Measurements from ENCODE around the gene PLEKHH2.

DNA sequence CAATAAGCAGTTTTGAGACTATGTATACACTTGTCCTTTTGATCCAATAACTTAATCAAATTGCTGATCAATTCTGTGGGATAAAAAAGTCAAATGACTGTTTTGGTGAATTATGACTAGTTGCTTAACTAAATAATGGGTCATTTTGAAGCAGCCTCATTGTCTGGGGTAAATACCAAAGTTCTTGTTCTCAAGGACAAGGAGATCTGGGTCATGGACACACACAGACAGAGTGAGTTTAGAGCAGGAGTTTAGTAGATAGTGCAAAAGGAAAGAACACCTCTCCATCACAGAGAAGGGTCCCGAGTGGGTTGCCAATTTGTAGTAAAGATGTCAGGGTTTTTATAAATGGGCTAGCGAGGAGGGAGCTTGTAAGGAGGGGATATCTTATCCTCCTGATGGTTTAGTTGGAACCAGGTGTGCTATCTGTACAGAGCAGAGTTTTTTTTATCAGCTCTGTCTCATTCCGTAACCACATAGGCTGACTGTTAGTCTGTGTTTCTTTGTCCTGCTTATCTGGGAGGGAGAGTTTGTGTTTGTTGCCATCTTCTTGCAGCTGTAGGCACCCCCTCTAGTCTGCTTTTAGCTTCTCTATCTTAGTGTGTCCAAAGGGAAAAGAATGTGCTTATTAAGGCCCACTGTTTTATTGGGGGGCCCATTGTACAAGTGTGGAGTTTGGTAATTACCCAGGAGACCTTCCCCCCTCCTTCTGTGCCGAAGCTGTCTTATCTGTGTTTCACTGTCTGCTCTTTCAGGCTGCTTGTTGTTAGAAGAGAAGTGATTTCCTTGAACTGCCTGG is 87.9 kb downstream of the PLEKHH2 start:
- TF ChIP-seq RAD21 (IDR thresholded peaks at IDR 0.05; ENCODE audit: low read length) = no peak
- no peak for TF ChIP-seq SIN3A (IDR thresholded peaks at IDR 0.05; ENCODE audit: borderline replicate concordance, low read depth, low read length)
- TF ChIP-seq, protein P1, sequence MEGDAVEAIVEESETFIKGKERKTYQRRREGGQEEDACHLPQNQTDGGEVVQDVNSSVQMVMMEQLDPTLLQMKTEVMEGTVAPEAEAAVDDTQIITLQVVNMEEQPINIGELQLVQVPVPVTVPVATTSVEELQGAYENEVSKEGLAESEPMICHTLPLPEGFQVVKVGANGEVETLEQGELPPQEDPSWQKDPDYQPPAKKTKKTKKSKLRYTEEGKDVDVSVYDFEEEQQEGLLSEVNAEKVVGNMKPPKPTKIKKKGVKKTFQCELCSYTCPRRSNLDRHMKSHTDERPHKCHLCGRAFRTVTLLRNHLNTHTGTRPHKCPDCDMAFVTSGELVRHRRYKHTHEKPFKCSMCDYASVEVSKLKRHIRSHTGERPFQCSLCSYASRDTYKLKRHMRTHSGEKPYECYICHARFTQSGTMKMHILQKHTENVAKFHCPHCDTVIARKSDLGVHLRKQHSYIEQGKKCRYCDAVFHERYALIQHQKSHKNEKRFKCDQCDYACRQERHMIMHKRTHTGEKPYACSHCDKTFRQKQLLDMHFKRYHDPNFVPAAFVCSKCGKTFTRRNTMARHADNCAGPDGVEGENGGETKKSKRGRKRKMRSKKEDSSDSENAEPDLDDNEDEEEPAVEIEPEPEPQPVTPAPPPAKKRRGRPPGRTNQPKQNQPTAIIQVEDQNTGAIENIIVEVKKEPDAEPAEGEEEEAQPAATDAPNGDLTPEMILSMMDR (IDR thresholded peaks at IDR 0.05) = no peak
- TF ChIP-seq, protein P2, sequence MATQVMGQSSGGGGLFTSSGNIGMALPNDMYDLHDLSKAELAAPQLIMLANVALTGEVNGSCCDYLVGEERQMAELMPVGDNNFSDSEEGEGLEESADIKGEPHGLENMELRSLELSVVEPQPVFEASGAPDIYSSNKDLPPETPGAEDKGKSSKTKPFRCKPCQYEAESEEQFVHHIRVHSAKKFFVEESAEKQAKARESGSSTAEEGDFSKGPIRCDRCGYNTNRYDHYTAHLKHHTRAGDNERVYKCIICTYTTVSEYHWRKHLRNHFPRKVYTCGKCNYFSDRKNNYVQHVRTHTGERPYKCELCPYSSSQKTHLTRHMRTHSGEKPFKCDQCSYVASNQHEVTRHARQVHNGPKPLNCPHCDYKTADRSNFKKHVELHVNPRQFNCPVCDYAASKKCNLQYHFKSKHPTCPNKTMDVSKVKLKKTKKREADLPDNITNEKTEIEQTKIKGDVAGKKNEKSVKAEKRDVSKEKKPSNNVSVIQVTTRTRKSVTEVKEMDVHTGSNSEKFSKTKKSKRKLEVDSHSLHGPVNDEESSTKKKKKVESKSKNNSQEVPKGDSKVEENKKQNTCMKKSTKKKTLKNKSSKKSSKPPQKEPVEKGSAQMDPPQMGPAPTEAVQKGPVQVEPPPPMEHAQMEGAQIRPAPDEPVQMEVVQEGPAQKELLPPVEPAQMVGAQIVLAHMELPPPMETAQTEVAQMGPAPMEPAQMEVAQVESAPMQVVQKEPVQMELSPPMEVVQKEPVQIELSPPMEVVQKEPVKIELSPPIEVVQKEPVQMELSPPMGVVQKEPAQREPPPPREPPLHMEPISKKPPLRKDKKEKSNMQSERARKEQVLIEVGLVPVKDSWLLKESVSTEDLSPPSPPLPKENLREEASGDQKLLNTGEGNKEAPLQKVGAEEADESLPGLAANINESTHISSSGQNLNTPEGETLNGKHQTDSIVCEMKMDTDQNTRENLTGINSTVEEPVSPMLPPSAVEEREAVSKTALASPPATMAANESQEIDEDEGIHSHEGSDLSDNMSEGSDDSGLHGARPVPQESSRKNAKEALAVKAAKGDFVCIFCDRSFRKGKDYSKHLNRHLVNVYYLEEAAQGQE (IDR thresholded peaks at IDR 0.05; ENCODE audit: low read depth, low read length) = no peak
- no peak for TF ChIP-seq TEAD4 (IDR thresholded peaks at IDR 0.05; ENCODE audit: borderline replicate concordance, insufficient read depth)
- TF ChIP-seq, protein P3, sequence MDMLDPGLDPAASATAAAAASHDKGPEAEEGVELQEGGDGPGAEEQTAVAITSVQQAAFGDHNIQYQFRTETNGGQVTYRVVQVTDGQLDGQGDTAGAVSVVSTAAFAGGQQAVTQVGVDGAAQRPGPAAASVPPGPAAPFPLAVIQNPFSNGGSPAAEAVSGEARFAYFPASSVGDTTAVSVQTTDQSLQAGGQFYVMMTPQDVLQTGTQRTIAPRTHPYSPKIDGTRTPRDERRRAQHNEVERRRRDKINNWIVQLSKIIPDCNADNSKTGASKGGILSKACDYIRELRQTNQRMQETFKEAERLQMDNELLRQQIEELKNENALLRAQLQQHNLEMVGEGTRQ (IDR thresholded peaks at IDR 0.05; ENCODE audit: borderline replicate concordance, low read depth, low read length) = no peak
- no peak for TF ChIP-seq EZH2phosphoT487 (IDR thresholded peaks at IDR 0.05; ENCODE audit: borderline replicate concordance, low read depth)
- no peak for TF ChIP-seq MEF2A (IDR thresholded peaks at IDR 0.05; ENCODE audit: borderline replicate concordance, low read depth)
- no peak for TF ChIP-seq FOXM1 (IDR thresholded peaks at IDR 0.05; ENCODE audit: low read depth)
- TF ChIP-seq, protein P4, sequence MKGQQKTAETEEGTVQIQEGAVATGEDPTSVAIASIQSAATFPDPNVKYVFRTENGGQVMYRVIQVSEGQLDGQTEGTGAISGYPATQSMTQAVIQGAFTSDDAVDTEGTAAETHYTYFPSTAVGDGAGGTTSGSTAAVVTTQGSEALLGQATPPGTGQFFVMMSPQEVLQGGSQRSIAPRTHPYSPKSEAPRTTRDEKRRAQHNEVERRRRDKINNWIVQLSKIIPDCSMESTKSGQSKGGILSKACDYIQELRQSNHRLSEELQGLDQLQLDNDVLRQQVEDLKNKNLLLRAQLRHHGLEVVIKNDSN (IDR thresholded peaks at IDR 0.05; ENCODE audit: borderline replicate concordance, low read depth) = no peak
- TF ChIP-seq YY1 (IDR thresholded peaks at IDR 0.05; ENCODE audit: low read depth) = no peak
- no peak for TF ChIP-seq TAF1 (IDR thresholded peaks at IDR 0.05; ENCODE audit: borderline replicate concordance, low read depth, low read length)
- no peak for TF ChIP-seq EP300 (IDR thresholded peaks at IDR 0.05; ENCODE audit: borderline replicate concordance in 1 of 2, low read depth in 1 of 2, low read length in 1 of 2)
